DMS153 (cell line): Measurements from ENCODE around the gene DENND1A.

Experiments
- DNase-seq: peaks from one replicate; lab custom pipeline; 2025; lab: John Stamatoyannopoulos, UW

Gene DENND1A

DNA sequence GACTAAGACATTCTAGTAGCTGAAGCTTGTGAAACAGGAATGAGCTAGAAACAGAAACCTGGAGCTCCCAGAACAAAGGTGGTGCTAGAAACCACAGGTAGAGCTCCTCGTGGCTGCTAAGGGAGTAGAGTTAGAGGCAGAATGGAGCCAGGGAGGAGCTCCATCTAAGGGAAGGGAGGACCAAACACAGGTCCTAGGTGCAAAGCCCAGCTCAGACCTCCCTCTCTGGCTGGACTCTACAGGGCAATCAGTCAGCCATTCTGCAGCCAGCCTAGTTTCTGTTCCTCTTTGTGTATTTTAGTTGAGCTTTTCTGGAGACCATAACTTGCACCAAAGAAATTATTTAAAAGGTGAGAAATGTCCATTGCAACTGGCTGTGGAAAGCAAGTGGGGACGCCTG is 503.5 kb downstream of the DENND1A start:
- no peak for DNase-seq

DNA sequence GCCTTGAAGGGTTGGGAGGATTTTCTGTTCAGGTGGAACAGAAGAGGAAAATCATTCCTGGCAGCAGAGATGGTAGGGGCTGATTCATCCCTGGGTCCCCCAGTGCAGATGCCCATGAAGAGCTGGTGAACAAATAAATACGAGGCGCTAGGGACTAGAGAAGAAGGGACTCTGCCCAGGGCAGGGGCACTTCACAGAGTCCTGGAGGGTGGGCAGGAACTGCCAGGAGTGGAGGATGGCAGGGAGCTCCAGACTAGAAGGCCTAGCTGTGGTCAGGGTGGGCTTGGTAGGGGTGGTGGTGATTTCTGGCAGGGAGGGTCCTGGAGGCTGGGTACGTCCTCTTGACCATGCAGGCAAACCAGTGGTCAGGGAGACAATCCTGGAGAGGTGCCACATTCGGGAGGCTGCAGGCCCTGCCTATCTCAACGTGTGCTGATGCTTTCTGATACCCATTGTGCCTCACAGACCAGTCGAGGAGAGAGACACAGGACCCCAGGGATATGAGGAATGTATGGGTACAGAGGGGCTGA is 504.0 kb downstream of the DENND1A start:
- DNase-seq, result no peak

DNA sequence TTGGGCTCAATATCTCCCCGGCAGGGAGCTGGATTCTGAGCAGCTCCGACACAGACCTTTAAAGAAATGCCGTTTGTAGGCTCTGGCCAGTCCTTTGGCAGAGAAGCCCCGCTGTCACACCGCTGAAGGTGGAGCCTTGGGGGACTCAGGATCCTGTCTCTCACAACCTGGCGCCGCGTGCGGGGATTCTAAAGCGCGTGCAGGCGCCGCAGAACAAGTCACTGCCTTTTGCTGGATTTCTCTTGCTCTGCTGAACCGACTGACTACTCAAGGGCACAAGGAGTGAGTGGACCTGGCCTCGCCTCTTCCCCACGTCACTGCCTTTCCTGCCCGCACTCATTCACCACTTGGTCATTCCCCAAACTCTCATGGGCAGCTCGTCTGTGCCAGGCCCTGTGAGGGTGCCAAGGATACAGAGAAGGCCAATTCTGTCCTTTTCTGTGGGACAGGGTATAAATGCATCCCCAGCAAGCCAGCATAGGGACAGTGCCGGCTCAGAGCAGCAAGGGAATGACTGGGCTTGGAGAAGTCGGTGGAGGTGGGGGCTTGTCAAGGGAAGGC is 504.6 kb downstream of the DENND1A start:
- DNase-seq, result no peak

DNA sequence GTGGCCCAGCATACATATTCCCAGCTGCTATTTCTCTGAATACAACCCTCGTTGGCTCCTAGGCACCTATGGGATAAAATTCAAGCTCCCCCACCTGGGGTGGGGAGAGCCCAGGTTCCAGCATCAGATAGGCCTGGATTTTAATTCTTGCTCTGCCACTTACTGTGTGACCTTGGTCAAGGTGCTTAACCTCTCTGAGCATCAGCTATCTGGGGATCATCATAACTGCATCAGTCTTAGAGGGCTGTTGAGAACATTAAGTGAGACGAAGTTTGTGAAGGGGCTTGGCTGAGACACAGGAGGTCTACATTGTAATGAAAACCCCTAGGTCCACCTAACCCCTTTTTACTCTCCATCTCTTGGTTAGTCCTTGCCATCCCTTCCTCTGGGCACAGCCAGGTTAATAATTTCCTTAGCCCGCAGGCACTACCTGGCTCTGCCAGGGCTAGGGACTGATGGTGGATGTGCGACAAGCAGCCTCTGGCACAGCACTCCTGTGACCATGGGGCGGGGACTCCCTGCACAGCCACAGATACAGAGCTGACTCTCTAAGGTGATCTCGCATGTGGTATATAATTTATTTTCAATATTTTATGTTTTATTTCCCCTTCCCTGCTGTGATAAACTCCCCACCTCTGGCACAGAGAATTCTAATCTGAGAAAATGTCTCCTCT is 505.2 kb downstream of the DENND1A start:
- DNase-seq, result no peak

DNA sequence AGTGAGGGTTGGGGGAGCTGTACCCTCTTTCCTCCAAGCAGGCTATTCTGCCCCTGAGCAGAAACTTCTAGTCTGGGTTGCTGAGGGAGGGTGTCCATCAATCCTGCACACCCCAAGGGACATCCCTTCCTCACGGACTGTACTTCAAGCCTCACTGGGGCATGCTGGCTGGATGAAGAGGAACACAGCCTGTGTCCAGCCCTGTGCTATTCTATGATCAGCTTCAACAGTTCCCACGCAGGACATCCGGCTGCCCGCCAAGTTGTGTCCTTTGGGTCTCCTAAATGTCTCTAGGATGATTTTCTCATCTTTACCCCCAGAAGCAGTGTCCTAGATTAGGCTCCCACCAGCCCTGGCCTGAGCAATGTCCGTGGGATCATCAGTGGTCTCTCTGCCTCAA is 505.8 kb downstream of the DENND1A start:
- DNase-seq, result no peak

DNA sequence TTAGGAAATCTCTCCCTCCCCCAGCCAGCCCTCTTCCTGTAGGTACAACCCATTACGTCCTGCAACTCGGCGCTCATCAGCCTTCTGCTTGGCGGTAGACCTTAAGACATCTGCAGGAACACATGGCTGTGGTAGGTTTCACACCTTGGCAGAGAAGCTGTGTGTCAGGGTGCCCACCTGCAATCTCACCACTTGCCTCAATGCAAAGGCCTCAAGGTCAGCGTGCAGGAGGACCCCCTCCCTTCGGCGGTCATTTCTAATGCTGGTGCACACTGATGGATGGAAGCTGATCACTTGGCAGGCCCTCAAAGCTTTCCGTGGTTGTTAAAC is 506.6 kb downstream of the DENND1A start:
- no peak for DNase-seq

DNA sequence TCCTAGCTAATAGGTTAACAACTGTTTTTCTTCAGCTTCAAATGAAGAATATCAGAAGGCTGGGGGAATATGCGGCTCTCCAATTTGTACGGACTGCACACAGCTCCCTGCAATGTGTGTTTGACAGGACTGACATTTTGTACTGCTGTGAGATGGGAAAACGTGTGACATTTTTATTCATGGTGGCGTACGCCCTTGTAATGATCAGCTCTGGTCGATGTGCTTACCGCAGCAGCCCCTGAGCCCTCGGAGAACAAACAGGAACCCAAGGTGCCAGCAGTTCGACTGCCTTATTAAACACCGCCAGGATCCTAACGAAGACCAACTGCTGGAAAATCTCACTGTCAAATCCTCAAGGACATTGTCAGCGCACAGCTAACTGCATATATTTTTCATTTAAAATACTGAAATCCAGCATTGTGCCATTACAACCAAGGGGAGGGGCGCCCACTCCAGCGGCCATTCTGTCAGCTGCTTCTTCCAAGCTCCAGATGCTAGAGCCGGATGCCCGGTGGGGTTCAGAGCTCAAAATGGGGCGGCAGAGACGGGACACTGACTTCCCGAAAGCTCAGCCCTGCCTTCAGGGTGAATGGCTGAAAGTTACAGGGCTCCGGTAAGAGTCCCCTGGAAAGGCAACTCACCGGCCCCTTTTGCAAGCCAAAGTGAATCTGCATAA is 507.2 kb downstream of the DENND1A start:
- no peak for DNase-seq

DNA sequence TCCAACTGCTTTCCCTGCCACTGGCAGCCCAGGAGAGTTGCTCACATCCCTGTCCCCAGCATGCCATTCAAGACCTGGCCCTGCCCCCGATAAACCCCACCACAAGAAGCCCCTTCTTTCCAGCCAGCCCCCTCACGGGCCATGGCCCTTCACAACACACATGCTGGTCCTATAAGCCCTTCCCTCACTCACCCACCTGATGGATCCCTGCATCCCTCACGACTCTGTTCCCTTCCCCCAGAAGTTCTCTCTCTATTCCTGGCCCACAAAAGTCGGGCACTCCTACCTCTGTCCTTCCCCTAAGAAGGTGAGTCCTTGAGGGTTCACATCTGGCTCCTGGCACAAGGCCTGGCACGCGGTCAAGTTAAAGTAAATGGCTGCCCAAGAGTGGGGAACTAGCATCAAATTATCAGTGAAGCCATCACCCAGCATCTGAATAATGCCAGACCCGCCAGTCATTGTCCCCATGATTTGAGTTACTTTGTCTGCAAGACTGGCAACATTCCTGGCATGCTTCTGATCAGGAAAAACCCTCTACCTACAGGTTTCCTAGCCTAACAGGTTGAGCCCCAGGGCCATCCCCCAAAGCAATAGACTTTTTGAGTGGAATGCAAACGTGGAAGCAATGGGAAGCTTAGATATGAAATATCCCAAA is 508.0 kb downstream of the DENND1A start:
- no peak for DNase-seq

DNA sequence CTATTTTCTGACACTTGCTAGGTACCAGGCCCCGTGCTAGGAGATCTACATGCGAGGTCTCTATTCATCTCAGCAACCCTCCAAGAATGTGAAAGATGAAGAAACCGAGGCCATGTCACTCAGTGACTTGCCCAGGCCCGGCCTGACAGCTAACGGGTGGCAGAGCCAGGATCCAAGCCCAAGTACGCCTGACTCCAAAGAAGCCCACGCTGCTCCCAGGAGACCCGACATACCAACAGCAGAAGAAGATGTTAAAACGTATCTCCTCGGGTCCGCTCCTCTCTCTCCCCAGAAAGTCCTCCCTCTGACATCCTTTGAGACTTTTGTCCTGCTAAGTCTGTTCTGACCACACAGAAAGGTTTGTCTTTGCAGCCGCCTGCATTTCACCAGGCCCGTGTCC is 508.7 kb downstream of the DENND1A start:
- no peak for DNase-seq

DNA sequence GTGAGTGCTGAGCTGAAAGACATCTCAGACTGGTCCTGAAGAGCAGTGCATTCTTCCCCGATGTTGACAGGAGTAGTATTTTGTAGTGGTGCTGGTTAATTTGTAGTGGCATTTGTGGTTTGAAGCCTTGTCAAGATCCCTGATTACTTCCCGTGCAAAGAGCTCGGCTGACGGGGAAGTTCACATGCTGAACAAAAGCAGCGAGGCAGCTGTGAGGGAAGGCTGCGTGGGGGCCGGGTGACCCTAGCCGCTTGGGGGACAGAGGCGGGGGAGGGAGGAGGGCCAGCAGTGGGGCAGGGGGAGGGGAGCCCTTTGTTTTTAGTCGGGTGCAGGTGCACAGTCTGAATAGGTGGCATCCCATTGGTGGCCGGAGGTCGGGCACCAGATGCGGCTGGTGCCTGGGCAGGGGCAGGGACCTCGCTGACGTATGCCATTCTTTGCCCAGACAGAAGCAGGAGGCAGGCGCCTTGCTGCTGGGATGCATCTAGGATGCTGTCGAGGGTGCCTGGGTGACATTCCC is 509.3 kb downstream of the DENND1A start:
- no peak for DNase-seq

DNA sequence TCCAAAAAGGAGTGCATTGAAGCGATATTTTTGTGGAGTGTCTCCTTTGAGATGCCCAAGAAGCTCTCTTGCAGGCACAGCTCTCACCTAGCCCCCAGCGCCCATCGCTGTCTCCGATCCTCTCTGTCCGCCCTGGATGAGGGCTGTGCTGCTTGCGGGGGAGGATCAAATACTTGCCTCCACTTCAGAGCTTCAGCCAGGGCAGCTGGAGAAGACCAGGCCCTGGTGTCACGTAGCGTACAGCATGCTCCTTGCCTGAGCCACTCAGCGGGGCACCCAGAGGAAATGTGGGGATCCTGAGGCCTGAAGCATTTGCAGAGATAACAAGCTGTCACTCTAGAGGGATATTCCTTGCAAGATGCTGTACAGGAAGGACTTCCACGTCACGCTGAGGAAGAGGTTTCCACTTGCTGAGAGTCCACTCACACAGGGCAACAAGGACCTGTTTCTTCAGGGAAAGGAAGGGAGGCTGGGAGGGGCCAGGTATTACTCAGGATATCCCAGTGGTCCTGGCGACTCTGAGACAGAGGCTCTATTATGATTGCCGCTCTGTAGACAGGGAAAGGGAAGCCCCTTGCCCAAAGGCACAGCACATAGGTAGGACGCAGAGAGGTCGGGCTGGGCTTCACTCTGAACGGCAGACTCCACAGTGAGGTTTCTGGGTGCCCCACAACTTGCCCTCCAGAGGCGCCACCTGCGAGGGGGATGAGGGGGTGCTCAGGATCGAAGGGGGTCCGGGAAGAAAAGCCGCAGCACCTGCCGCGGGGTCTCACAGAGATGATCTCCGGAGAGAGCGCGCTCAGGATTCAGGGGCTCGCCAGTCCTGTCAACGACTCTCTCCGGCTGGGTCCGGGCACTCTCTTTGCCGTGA is 510.0 kb downstream of the DENND1A start:
- no peak for DNase-seq

DNA sequence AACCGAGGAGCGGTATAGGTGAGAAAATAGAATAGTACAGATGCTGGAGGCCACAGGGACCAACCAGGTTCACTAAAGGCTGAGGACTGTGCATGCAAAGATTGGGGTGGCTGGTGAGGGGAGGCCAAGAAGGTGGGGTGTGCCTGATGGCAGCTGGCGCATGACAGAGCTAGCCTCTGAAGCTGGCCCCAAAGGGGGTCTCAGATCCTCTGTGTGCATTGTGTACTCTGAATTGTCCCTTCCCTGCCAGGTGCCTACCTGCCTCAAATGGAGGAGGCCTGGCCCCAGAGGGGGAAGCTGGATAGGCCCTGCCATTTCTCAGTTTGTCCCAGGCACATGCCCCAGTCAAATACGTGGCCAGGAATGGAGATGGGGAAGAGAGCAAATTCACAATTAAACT is 510.8 kb downstream of the DENND1A start:
- no peak for DNase-seq

DNA sequence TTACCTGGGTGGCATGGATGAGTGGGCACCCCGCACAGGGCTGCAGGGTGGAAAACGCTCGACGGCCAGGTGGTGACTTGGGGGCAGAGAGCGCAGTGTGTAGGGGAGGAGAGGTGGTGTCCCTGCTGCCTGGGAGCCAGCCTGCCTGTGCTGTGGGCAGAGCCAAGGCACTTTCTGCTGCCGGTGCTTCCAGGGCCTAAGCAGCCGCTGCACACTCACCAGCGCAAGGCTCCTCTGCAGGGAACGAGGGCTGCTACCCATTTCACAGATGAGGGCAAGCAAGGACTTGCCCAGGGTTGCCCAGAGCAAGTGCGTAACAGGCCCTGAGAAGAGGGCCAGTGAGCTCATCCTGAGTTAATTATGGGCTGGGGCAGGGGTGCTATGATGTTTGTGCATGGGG is 511.4 kb downstream of the DENND1A start:
- DNase-seq, result no peak

DNA sequence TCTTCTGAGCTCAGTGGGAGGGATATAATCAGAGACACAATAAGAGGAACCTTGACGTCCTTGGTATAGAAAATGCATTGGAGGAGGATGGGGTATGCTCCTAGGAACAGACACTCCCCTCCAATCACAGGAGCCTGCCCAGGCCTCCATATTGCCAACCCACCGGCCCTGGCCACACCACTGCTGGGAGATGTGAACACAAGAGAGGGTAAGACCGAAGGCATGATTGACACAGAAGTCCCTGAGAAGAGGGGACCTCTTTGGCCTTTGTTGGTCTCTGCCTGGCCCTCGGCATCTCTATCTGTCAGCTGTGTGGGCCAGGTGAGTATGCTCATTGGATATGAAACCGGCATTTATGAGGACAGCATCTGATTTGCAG is 511.9 kb downstream of the DENND1A start:
- DNase-seq, result no peak

DNA sequence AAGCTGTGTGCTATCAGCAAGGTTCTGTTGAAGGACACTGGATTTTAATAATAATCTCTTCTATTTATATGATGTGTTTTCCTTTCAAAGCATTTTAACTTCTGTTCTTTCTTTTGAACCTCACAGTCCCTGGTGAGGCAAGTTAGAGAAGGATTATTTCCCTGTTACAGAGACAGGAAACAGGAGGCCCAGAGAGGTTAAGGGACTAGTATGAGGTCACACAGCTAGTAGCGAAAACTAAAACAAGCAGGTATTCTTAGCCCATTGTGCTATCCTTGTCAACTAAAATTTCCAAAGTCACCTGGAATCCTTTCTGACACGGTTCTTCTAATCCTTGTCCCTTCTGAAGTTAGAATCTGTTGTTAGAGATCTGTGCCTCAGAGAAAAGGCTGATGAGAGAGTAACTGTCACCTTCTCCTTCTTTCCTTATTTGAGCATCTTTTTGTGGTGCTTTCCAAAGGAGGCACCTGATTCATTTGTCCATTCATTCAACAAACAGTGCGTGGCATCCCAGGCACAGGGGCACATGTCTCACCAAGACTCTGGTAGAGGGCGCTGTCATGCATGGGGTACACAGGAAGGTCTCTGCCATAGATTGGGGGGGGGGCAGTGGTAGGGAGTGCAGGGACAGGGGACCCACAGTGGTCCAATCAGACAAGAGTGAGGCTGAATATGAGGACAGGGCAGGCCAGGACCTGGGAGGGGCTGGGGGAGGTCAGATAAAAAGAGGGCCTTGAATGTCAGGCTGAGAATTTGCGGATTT is 512.5 kb downstream of the DENND1A start:
- DNase-seq, result no peak

DNA sequence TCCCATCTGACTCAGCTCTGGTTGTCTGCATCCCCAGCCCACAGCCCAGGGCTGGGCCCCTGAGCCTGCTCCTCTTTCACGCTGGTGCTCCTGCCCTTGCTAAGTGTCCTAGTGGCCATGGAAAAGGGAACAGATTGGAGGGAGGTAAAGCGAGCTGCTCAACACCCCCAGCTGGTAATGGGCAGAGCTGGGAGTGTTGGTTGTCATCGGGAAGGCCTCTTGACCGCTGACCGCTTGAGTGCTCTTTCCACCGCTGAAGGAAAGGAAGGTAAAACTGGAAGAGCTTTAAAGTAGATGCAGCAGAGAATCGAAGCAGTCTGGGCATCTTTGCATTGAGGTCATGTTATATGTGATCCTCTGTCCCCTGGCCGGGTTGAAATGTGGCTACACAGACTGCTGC is 513.8 kb downstream of the DENND1A start:
- DNase-seq, result no peak

DNA sequence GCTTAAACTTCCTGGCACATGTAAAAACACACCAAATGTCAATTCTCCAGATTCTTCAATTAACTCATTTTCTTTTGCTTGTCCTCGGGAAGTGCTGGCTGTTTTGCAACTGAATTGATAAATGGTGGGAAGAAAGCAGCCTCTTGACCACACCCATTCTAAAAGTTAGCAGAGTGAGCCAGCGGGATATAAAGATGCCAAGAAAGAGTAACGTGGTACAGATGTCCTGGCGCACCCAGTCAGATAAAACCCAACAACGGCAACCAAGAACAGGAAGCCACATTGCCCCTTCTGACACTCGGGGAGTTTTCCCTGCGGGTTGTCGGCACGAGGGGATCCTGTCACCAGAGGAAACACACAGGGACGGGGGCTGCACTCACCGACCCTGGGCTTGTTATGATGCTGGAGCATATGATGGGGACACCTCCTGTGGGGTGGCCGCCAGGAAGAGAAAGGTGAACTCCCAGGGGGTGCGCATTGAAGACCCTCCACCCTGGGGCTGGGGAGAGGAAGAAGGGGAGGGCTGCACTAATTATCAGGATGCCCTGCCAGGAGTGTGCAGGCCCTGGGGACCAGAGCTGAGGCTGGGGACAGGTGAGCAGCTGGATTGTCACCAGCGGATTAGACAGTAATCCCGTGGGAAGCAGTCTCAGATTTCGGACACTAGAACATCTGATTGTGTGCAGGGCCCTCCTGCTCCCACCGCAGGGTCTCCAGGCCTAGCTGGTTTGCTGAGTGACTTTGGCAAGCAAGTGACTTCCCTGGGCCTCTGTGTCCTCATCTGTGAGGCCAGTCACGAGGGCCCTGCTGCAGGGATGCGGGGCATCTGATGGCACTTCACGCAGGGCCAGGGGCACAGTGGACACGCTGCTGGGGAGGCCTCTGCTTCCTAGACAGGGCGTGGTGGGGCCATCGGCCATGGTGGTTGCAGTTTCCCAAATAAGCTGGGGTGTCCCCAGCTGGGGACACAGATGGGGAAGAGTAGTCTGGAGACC is 514.7 kb downstream of the DENND1A start:
- DNase-seq, result no peak

DNA sequence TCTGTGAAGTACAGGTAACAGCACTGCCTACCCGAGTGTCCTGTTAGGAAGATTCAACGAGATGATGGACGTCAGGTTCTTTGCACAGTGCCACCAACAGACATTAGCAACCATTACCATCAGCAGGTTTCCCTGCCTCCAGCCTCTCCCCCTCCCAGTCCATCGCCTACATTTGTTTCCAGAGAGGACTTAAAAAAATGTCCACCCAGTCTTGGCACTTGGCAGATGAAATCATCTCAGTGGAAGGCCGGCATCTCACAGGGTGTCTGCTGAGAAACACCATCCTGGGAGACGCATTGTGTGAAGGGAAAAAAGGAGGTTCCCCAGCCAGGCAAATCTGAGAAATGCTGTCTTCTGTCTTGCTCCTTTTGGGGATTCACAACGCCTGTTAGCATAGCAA is 515.7 kb downstream of the DENND1A start:
- no peak for DNase-seq

DNA sequence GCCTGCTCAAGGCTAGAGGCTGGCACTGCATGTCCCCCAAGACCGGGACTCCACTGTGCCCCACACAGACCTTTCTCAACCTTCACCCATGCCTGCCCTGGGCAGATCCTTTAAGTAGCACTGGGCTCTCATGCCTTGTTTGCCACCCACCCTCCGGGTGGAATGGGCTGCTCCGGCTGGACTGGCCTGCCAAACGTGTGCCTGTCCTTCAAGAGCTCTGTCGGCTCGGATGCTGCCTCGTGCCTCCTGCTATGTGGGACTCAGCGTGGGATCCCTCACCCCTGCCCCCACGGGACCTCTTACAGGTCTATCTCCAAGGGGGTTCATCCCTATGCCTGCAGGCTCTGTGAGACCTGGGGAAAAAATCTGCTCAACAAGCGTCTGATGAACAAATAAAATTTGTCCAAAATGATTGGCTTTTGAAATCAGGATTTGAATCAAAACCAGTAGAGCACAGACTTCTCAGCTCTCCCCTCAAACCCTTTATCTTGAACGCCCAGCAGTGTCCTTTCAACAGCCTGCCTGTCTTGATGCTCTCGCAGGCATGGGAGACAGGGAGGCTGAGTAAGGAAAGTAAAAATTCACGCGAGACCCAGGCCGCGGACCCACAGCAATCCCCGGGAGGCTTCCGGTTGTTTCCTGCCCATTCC is 517.6 kb downstream of the DENND1A start:
- no peak for DNase-seq
